T47D (cell line): ENCODE results near the gene CRACR2A.

Source experiments
- DNase-seq, 2 experiments: peaks; one replicate each; pipeline versions ENCODE4 v3.0.0 to v3.0.0-alpha.2; 2011 to 2012; ENCODE audit warnings: low read depth in 1 of 2, low spot score in 1 of 2
- JUND ChIP-seq: IDR thresholded peaks from 2 replicates; pipeline ENCODE4 v1.6.1; 2012; ENCODE audit warnings: low read depth
- in situ Hi-C: cut with HindIII; loops from 2 replicates; pipeline ENCODE4 v1.10.0; 2016; ENCODE audit warnings: low sequenced_read_pairs, low pct_unique_long_range_greater_than_20kb

The CRACR2A gene

GRCh38 chr12:3572560-3572959 lies 180.3 kb downstream of the CRACR2A start:
- in situ Hi-C loops: no loop called here
- TF ChIP-seq JUND: no peak
- DNase-seq: no peak

GRCh38 chr12:3571724-3572123 lies 181.2 kb downstream of the CRACR2A start:
- in situ Hi-C loops: no loop called here
- no peak for TF ChIP-seq JUND
- DNase-seq: no peak

DNA sequence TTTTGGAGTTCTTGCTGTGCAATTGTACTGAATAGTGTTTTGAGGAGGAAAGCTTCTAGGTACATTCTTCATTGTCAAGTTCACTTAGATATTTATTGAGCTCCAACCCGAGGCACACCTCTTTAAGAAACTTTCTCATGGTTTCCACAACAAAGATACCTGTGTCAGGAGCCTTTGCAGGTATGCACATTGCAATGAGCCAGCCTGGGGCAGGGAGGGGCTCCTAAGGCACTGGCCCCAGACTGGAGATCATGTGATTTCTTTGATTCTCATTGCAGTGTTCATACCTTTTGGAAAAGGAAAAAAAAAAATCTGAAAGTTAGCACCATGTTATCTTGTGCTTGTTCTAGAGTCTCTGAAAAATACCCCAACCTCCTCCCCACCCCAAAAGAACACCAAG lies 181.6 kb downstream of the CRACR2A start:
- no peak for TF ChIP-seq JUND
- in situ Hi-C loops: no loop called here
- DNase-seq: no peak

- DNase-seq: no peak
- no peak for TF ChIP-seq JUND
- in situ Hi-C loops: no loop called here
These were observed 184.2 kb downstream of the CRACR2A start for GRCh38 chr12:3568695-3569094.

- in situ Hi-C loops: no loop called here
- DNase-seq: no peak
- no peak for TF ChIP-seq JUND
These were observed 186.9 kb downstream of the CRACR2A start for GRCh38 chr12:3565985-3566384.
